Heart left ventricle (tissue), 16 donors: ENCODE results near the gene STK38. TPM values are rescaled to one million over a fixed set of nuclear protein-coding genes. Genes with fewer than 3 reads are reported as not detected.

Experiments used
- ATAC-seq, 4 donors: fragments of 200-7000 bp; cut with Tn5 transposase; one replicate each; pipeline ENCODE4 v1.9.1; 2020 to 2022; ENCODE audit warnings: moderate library complexity in 4 of 4, mild to moderate bottlenecking in 3 of 4, moderate number of reproducible peaks in 1 of 4
- DNase-seq, 5 donors: peaks; one replicate each; pipeline ENCODE4 v3.0.0-alpha.2; 2020
- H3K27ac ChIP-seq, 12 donors: fragments of 200-600 bp; sonication (generic) in 4 of 12; one replicate each; pipeline versions ENCODE4 v1.5.0 to v1.8.0; 2016 to 2022; ENCODE audit warnings: mild to moderate bottlenecking in 2 of 12
- H3K27me3 ChIP-seq, 9 donors: fragments of 200-600 bp; sonication (generic) in 2 of 9; one replicate each; pipeline versions ENCODE4 v1.5.1 to v1.8.0; 2016 to 2022; ENCODE audit warnings: mild to moderate bottlenecking in 3 of 9
- H3K36me3 ChIP-seq, 9 donors: fragments of 200-600 bp; sonication (generic) in 2 of 9; one replicate each; pipeline versions ENCODE4 v1.5.0 to v1.8.0; 2018 to 2022; ENCODE audit warnings: mild to moderate bottlenecking in 2 of 9
- H3K4me1 ChIP-seq, 12 donors: fragments of 200-600 bp; sonication (generic) in 4 of 12; one replicate each; pipeline versions ENCODE4 v1.5.0 to v1.8.0; 2016 to 2022; ENCODE audit warnings: mild to moderate bottlenecking in 3 of 12
- H3K4me3 ChIP-seq, 12 donors: fragments of 200-600 bp; sonication (generic) in 4 of 12; one replicate each; pipeline versions ENCODE4 v1.5.0 to v1.8.0; 2017 to 2022; ENCODE audit warnings: mild to moderate bottlenecking in 9 of 12, moderate library complexity in 4 of 12
- H3K9me3 ChIP-seq, 12 donors: fragments of 200-600 bp; sonication (generic) in 4 of 12; one replicate each; pipeline versions ENCODE4 v1.5.0 to v1.8.0; 2016 to 2022; ENCODE audit warnings: mild to moderate bottlenecking in 1 of 12
- POLR2A ChIP-seq, 2 donors: fragments of 450-650 bp; IDR thresholded peaks; one replicate each; pipeline ENCODE4 v1.6.1; 2017; ENCODE audit warnings: antibody characterized with exemption in 2 of 2, mild to moderate bottlenecking in 2 of 2, moderate library complexity in 2 of 2
- WGBS, 4 donors: extraction: QIAGEN DNeasy Blood & Tissue Kit in 2 of 4; methylation state at CpG; one replicate each; pipeline versions ENCODE4 v1.1.5 to v1.1.7; 2013 to 2018; 5-methylcytosine and 5-hydroxymethylcytosine counted together
- intact Hi-C, 10 donors: fragments of 100-400 bp; cut with DNase I; formaldehyde crosslinking; loops; one replicate each; pipeline versions ENCODE4 v1.11.1 to v1.14.2; 2022
- polyA plus RNA-seq, 2 donors: library from polyadenylated mRNA; stranded (reverse); fragments of 200-250 nt; gene quantifications; one replicate each; pipeline ENCODE4 v1.2.3, GENCODE V29; 2013
- total RNA-seq, 9 donors: library from RNA; depleted of rRNA in 2 of 9; stranded (reverse); fragments of >200 nt in 2 of 9; fragmentation: NEBNext Ultra II Directional in 3 of 9; extraction: Animal tissue kit (Norgen Biotek cat#: 25700) in 3 of 9; gene quantifications; one replicate each; pipeline versions ENCODE4 v1.1.0 to v1.2.4, GENCODE V29; 2016 to 2023
- TF ChIP-seq, protein P1 (sequence below), 12 donors: fragments of 200-600 bp; sonication (generic) in 4 of 12; IDR thresholded peaks; one replicate each; pipeline versions ENCODE4 v1.5.0 to v1.8.0; 2018 to 2022; ENCODE audit warnings: antibody characterized with exemption in 12 of 12, mild to moderate bottlenecking in 5 of 12
- donor health status: ischemic (EF 13 %, LVEDD 7.1; RV severe dilation, severe dysfunction).
- donor health status: healthy with polysubstance abuse.
- donor health status: DM: no; HTN: yes; CAD: no.
- donor health status: DM: no; HTN: no; CAD: no.
- donor health status: ischemic (EF 25% LVEDD 6.9; RV normal size, moderate dysfunction).
- donor health status: ischemic (EF 25% LVEDD 5.7; RV mildly dilated, moderate dysfunction).
- donor health status: healthy.
- donor health status: DM: yes; HTN: yes; CAD: no.
- donor health status: ischemic (EF 35%, LVEDD 5.7; RV mildly dilated, moderate dysfunction).
- donor health status: nonischemic (EF 11% LVEDD 7.7; RV severe dilation, severe dysfunction).
- donor health status: DM: yes; HTN: yes; CAD: no.
- donor health status: PGD.
- donor health status: ischemic (EF 29% LVEDD 5.4; RV normal size, mild dysfunction).
- donor health status: nonischemic (EF 23%, LVEDD 6.1; RV moderate dilation, normal function).

STK38 gene
- total and polyA plus RNA-seq, 11 donors, result 14.3 to 32.8 (median 21.2) TPM

DNA sequence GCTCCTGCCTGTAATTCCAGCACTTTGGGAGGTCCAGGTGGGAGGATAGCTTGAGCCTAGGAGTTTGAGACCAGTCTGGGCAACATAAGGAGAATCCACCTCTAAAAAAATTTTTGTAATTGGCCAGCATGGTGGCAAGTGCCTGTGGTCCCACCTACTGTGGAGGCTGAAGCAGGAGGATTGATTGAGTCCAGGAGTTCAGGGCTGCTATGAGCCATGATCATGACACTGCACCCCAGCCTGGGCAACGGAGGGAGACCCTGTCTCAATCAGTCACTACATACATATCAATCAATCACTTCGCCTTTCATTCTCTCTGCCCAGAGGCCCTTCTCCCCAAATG is 1.1 kb upstream of the STK38 start:
- WGBS, 4 donors, result 88 to 97% (median 94%) methylated on average over 2 of the region's 2 CpGs
- no peak for DNase-seq
- Histone ChIP-seq H3K27me3 (no peaks in the 10 kb centered on the region), H3K4me3 (no peak overlapping the region), H3K9me3 (no peaks in the 10 kb centered on the region), H3K36me3 (no peaks in the 10 kb centered on the region), H3K27ac (peak overlapping the region in 1 of 12 donors; percentile 98), H3K4me1 (peaks cover 0 to 41% (median 28%) of the 10 kb centered on the region in 12 donors)
- no peak for TF ChIP-seq POLR2A (IDR thresholded peaks at IDR 0.05)
- TF ChIP-seq, protein P1, sequence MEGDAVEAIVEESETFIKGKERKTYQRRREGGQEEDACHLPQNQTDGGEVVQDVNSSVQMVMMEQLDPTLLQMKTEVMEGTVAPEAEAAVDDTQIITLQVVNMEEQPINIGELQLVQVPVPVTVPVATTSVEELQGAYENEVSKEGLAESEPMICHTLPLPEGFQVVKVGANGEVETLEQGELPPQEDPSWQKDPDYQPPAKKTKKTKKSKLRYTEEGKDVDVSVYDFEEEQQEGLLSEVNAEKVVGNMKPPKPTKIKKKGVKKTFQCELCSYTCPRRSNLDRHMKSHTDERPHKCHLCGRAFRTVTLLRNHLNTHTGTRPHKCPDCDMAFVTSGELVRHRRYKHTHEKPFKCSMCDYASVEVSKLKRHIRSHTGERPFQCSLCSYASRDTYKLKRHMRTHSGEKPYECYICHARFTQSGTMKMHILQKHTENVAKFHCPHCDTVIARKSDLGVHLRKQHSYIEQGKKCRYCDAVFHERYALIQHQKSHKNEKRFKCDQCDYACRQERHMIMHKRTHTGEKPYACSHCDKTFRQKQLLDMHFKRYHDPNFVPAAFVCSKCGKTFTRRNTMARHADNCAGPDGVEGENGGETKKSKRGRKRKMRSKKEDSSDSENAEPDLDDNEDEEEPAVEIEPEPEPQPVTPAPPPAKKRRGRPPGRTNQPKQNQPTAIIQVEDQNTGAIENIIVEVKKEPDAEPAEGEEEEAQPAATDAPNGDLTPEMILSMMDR (IDR thresholded peaks at IDR 0.05), result no peak
- no peak for ATAC-seq
- intact Hi-C loops, result loop anchor here in 8 of 10 donors (5.0 to 10.0 kb wide), 5 partner anchors 44 to 126 kb away; partner anchors contain the start of genes KCTD20 (in 6 of the 8), PXT1 (in 6 of the 8), SRSF3 (in 3 of the 8) and CDKN1A (in 1 of the 8)

DNA sequence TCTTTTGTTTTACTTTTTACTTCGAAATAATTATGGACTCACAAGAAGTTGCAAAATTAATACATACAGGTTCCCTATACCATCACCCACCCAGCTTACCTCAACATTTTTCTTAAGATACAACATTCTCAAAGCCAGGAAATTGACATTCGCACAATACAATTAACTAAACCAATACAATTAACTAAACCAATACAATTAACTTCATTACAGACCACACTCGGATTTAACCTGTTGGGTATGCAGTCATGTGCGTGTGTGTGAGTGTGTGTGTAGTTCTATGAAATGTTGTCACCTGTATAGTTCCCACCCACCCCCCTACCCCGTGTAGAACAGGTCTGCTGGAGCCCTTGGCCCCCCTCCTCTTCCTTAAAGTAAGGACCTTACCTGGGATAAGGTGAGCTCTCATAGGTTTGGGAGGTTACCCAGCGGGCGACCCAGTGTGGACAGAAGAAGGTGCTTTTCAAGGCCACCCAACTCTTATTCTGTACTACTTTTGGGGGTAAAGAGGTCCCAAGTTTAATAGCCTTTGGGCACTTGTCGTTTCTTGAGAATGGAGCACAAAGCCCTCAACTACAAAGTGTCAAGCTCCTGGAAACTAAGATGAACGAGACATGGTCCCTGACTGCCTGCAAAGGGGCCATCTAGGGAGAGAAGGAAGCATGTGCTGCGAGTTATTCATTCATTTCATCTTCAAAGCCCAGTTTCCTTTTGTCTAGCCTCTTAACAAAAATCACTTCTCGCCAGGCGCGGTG is 544 bp upstream of the STK38 start:
- peak overlapping the region; percentile 58 to 100 (median 98) for H3K27ac ChIP-seq

DNA sequence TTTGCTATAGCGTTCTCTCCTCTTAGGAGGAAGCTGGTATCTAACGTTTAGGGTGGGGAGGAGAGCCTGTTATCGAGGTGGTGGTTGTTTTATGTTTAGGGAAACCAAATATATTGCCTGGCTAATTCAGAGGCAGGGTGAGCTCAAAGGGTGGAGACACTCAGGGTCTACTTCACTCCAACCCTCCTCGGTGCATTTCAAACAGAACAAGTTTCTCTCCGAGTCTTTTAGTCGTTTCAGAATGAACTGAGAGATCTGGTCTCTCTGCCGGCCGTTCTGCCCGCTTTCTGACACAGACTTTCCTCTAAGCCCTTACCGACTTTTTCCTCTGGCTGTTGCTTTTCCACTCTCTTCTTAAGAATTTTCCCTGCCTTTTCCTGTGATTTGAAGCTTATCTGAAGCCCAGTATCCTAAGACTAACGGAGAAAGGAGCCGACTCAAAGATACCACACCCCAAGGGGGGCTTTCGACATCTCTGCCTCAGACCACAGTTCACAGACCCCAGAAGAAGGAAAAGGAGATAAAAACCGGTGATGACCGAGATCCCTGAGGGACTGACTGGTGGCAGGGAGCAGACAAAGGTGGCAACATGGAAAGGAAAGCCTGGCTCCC is 865 bp downstream of the STK38 start:
- intact Hi-C loops, result loop anchor here (2.0 to 10.0 kb wide), 8 partner anchors 46 to 128 kb away; partner anchors contain the start of genes KCTD20 (in 6 of the 10), PXT1 (in 6 of the 10), SRSF3 (in 6 of the 10) and CDKN1A (in 1 of the 10)
- DNase-seq (no peak), ATAC-seq (peak; percentile 2 to 20 (median 14))
- Histone ChIP-seq H3K9me3 (no peaks in the 10 kb centered on the region), H3K4me1 (peaks cover 0 to 61% (median 35%) of the 10 kb centered on the region in 12 donors), H3K27me3 (no peaks in the 10 kb centered on the region), H3K27ac (peak overlapping the region; percentile 96 to 100 (median 98)), H3K4me3 (peak overlapping the region; percentile 82 to 100 (median 94)), H3K36me3 (peaks cover 0 to 4% (median 1%) of the 10 kb centered on the region in 9 donors)
- TF ChIP-seq, protein P1 (IDR thresholded peaks at IDR 0.05), result no peak
- no peak for TF ChIP-seq POLR2A (IDR thresholded peaks at IDR 0.05)
- 0 to 1% (median 1%) methylated on average over 15 of the region's 15 CpGs for WGBS, 4 donors

More for the DNA sequence above, 544 bp upstream of the STK38 start:
- Histone ChIP-seq H3K36me3 (no peaks in the 10 kb centered on the region), H3K9me3 (no peaks in the 10 kb centered on the region), H3K27me3 (no peaks in the 10 kb centered on the region), H3K4me1 (peaks cover 0 to 47% (median 31%) of the 10 kb centered on the region in 12 donors), H3K4me3 (peak overlapping the region in 11 of 12 donors; percentile 82 to 100 (median 93))
- no peak for ATAC-seq
- WGBS, 4 donors, result 65 to 71% (median 67%) methylated on average over 13 of the region's 13 CpGs
- no peak for DNase-seq
- intact Hi-C loops, result loop anchor here (1.0 to 10.0 kb wide), 9 partner anchors 44 to 127 kb away; partner anchors contain the start of genes SRSF3 (in 9 of the 10), KCTD20 (in 6 of the 10), PXT1 (in 6 of the 10) and CDKN1A (in 1 of the 10)
- TF ChIP-seq, protein P1 (IDR thresholded peaks at IDR 0.05), result no peak
- no peak for TF ChIP-seq POLR2A (IDR thresholded peaks at IDR 0.05)
